Measurements from ENCODE around the gene PFKFB3.
A peak's percentile ranks its signal among the peaks of the same experiment; 100 is the strongest.
"Not testable (repeated sequence)": the region's sequence is repeated elsewhere in the genome, so short reads cannot be mapped to it uniquely, and the experiment has no call there.

The PFKFB3 gene

DNA sequence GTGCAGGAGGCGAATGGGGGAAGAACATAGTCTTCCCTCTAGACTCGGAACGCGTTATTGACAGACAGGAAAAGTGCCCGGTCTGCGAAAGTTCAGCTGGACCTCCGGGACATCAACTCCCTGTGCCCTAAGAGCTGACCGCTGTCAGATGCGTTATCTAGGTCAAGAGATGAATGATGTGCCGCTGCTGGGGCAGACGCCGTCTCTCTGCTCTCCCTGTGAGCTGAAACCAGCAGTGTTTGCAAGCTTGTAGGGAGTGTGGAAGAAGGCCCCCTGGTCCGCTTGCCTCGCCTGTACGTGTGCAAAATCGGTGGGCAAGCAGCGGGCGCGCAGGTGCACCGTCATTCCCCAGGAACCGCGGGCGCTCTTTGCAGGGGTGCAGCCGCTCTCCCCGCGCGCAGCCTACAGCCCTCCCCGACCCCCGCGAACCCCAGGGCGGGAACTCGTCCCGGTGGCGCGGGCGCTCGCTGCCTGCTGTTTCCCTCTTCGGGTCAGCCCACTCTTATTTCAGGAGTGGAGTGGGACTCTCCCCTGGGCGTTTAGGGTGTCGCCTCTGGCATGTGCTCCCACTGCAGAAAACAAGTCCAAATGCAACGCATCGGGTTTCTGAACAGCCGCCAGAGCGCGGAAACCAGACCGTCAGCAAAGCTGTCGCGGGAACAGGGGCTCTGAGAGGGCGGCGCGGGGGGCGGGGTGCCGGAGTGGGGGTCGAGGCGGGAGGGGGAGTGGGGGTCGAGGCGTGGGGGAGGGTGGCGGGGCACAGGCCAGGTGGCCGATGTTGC lies 1.8 kb upstream of the PFKFB3 start:
- Histone ChIP-seq H3K4me1 (peaks cover 46% of the 10 kb centered on the region), H3K36me3 (no peaks in the 10 kb centered on the region), H3K4me3 (peak overlapping the region; percentile 88), H3K9me3 (no peaks in the 10 kb centered on the region), H3K4me2 (peak overlapping the region; percentile 98), H3K27me3 (peaks cover 27% of the 10 kb centered on the region; the same call in 1 of the 2 replicates), H3K9ac (peak overlapping the region; percentile 67), H4K20me1 (peaks cover 91% of the 10 kb centered on the region), H3K27ac (no peak overlapping the region)
- TF ChIP-seq Cebpa-rat (IDR thresholded peaks at IDR 0.05) = no peak

DNA sequence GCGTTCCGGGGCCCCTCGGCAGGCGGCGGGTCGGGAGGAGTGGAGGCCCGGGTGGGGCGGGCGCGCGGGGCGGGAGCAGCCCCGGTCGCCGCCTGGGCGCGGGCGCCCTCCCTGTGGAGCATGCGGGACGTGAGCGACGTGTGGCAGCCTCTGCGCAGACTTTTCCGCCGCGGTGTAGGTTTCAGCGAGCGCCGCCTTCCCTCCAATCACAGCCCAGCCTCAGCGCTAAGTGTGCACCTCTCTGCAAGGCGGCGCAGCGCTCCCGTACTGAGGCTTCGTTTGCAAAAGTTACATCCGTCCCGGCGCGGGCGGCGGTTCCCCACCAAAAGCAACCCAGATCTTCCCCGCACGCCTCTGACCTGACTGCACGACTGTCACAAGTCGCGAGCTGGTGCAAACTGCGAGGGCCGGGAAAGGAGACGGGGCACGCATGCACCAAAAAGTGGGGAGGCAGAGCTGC lies 1.2 kb upstream of the PFKFB3 start:
- H3K9ac ChIP-seq = peak overlapping the region; percentile 60
- H3K4me3 ChIP-seq = peak overlapping the region; percentile 88
- no peaks in the 10 kb centered on the region for H3K9me3 ChIP-seq
- TF ChIP-seq Cebpa-rat (IDR thresholded peaks at IDR 0.05) = no peak
- H4K20me1 ChIP-seq = peaks cover 85% of the 10 kb centered on the region
- peaks cover 27% of the 10 kb centered on the region; the same call in 1 of the 2 replicates for H3K27me3 ChIP-seq
- no peaks in the 10 kb centered on the region for H3K36me3 ChIP-seq
- H3K4me2 ChIP-seq = peak overlapping the region; percentile 98
- peaks cover 44% of the 10 kb centered on the region for H3K4me1 ChIP-seq
- no peak overlapping the region for H3K27ac ChIP-seq

DNA sequence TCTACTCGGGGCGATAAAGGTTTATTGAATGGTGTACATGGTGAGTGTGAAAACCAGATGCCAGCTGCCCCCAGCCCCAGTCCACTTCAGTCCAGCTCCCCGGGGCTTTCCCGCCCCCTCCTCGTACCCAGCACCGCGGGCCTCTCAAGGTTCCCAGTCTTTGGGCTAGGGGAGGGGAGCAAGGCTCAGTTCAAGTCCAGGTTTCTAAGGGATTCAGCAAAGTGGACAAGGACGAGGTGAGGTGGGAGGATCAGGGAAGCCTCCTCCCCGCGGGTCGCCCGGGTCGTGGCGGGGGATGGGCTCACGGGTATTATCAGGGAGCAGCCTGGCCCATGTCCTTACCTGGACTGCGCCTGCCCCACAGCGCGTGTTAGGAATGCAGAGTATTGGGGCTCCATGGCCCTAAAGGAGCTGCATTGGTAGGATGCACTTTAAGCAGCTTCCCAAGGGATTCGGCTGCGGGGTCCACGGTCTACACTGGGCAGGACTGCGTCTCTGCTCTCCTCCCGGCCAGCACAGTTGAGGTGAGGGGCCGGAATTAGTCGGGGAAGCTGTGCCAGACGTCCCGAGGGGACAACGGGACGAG lies 541 bp upstream of the PFKFB3 start:
- peak overlapping the region; percentile 60 for H3K9ac ChIP-seq

DNA sequence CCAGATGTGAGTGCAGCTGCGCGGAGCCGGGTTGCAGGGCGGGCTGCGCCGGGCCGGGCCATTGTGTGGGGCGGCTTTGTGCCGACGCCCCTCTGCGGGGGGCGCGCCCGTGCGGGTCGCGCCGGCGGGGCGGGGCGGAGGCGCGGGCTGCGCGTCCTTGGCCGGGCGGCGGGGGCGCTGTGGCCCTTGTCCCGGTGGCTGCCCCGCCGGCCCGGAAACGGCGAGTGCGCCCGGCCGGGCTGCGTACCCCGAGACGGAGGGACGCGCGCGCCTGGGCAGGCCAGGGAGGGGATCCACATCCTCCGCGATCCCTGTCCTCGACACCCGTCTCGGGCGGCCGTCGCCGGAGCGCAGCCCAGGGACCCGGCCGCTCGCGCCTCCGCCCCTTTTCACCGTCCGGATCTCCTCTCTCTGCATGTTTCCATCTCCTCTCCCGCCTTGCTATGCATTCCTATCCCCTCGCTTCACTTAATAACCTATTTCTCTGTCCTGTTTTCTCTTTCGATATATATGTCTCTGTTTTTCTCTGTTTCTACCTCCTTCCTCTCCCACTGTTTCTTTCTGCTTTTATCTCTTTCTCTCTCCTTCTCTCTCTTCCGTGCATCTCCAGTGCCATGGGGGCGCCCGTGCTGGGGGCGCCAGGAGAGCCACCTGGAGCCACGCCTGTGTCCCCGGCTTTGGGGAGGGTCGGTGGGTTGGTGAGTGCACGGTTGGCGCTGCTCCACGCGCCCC lies 765 bp downstream of the PFKFB3 start:
- H3K4me2 ChIP-seq = peak overlapping the region; percentile 98
- H3K27ac ChIP-seq = peak overlapping the region; percentile 79
- H3K4me1 ChIP-seq = peaks cover 57% of the 10 kb centered on the region
- H3K36me3 ChIP-seq = peaks cover 4% of the 10 kb centered on the region; the same call in 1 of the 2 replicates
- H3K4me3 ChIP-seq = peak overlapping the region; percentile 88
- peaks cover 27% of the 10 kb centered on the region; the same call in 1 of the 2 replicates for H3K27me3 ChIP-seq
- H4K20me1 ChIP-seq = peaks cover 81% of the 10 kb centered on the region
- no peak for TF ChIP-seq Cebpa-rat (IDR thresholded peaks at IDR 0.05)
- H3K9me3 ChIP-seq = no peaks in the 10 kb centered on the region
- peak overlapping the region; percentile 78 for H3K9ac ChIP-seq

More for the DNA sequence above, 541 bp upstream of the PFKFB3 start:
- Histone ChIP-seq H3K4me2 (peak overlapping the region; percentile 98), H3K36me3 (peaks cover under 1% of the 10 kb centered on the region; the same call in 1 of the 2 replicates), H3K9me3 (no peaks in the 10 kb centered on the region), H4K20me1 (peaks cover 81% of the 10 kb centered on the region), H3K4me3 (peak overlapping the region; percentile 88), H3K4me1 (peaks cover 44% of the 10 kb centered on the region), H3K27me3 (peaks cover 27% of the 10 kb centered on the region; the same call in 1 of the 2 replicates), H3K27ac (no peak overlapping the region)
- no peak for TF ChIP-seq Cebpa-rat (IDR thresholded peaks at IDR 0.05)

DNA sequence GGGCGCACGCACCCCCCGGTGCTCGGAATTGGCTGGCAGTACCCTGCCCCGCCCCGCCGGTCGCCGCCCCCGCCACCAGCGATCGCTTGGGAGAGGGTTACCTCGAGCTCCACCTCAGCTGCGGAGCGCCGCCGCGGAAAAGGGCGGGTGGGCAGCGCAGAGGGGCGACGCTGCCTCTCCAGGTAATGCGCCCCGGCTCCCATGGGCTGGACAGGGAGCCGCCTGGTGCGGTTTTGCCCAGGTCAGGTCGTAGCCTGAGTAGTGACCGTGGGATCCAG lies 1.3 kb downstream of the PFKFB3 start:
- Histone ChIP-seq H3K27me3 (peaks cover 27% of the 10 kb centered on the region; the same call in 1 of the 2 replicates), H3K4me2 (peak overlapping the region; percentile 98), H3K36me3 (peaks cover 4% of the 10 kb centered on the region; the same call in 1 of the 2 replicates), H3K4me3 (peak overlapping the region; percentile 88), H3K4me1 (peaks cover 62% of the 10 kb centered on the region), H3K9ac (peak overlapping the region; percentile 78), H3K27ac (peak overlapping the region; percentile 79), H4K20me1 (peaks cover 81% of the 10 kb centered on the region), H3K9me3 (no peaks in the 10 kb centered on the region)
- no peak for TF ChIP-seq Cebpa-rat (IDR thresholded peaks at IDR 0.05)

DNA sequence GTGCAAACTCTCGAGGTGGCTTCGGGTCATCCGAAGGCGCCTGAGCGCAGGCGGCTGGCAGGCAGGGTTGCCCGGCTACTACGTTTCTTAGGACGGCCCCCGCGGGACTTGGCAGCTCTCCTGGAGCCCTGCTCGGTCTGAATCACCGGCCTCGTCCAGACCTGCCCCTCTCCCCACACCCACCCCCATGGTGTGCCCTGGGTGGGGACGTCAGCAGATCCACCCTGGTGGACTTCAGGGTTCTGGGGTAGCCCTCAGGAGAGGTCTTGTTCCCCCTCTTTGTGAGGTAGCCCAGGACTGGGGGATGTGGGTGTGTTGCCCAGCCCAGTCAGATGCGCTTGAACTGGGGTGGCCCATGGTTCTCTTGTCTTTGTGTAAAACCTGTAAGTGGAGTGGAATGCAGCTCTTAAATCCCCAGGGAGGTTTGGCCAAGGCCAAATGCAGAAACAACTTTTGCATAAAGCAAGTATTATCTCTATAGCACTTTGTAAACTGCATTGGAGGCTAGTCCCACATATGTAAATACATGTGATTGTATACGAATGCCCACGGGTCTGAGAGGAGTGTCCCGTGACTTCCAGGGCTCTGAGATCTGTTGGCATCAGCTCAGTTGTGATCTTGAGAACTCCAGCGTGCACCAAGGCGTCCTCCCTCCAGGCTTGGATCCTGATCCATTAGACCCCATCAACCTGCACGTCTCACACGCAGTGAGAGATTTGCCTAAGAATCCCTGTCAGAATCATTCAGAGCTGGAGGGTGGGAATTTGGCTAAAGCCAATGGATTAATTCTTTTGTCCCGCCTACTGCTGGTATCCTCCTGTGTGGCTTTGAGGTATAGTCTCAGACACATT lies 1.8 kb downstream of the PFKFB3 start:
- Histone ChIP-seq H3K9me3 (no peaks in the 10 kb centered on the region), H3K27me3 (peaks cover 26% of the 10 kb centered on the region; the same call in 1 of the 2 replicates), H4K20me1 (peaks cover 81% of the 10 kb centered on the region), H3K36me3 (peaks cover 4% of the 10 kb centered on the region; the same call in 1 of the 2 replicates), H3K4me1 (peaks cover 63% of the 10 kb centered on the region), H3K4me3 (peak overlapping the region; percentile 88), H3K9ac (peak overlapping the region; percentile 78), H3K4me2 (peak overlapping the region; percentile 98), H3K27ac (peak overlapping the region; percentile 79)
- no peak for TF ChIP-seq Cebpa-rat (IDR thresholded peaks at IDR 0.05)

DNA sequence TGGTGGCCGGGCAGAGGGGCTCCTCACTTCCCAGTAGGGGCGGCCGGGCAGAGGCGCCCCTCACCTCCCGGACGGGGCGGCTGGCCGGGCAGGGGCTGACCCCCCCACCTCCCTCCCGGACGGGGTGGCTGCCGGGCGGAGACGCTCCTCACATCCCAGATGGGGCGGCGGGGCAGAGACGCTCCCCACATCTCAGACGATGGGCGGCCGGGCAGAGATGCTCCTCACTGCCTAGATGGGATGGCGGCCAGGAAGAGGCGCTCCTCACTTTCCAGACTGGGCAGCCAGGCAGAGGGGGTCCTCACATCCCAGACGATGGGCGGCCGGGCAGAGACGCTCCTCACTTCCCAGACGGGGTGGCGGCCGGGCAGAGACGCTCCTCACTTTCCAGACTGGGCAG lies 3.8 kb downstream of the PFKFB3 start:
- Histone ChIP-seq H3K27me3 (peaks cover 10% of the 10 kb centered on the region; the same call in 1 of the 2 replicates), H4K20me1 (peaks cover 78% of the 10 kb centered on the region), H3K4me1 (peaks cover 63% of the 10 kb centered on the region)
- H3K4me2 ChIP-seq, H3K4me3 ChIP-seq, H3K9ac ChIP-seq, H3K9me3 ChIP-seq, H3K27ac ChIP-seq, H3K36me3 ChIP-seq: not testable (repeated sequence)

DNA sequence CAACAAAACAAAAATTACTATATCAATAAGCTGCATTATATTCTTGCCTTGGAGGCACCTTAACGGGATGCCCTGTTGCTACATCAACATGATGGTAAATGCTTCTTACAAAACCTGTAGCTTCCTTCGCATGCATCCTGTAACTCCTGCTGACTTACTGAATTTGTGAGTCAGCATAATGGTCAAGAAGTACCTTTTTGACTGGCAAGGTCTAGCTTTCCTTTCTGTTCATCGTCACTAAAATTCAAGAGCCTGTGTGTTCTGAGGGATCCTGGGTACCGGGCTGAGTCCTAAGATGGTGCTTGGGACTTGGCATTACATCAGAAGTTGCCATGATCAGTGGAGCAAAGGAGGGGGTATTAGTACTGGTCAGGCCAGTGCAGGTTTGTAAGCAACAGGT lies 4.9 kb downstream of the PFKFB3 start:
- Histone ChIP-seq H3K9me3 (no peaks in the 10 kb centered on the region), H3K4me3 (no peak overlapping the region), H3K27ac (no peak overlapping the region), H3K36me3 (peaks cover 17% of the 10 kb centered on the region), H3K4me1 (peaks cover 67% of the 10 kb centered on the region), H3K27me3 (no peaks in the 10 kb centered on the region), H3K9ac (no peak overlapping the region), H4K20me1 (peaks cover 80% of the 10 kb centered on the region), H3K4me2 (peak overlapping the region; percentile 72)
- TF ChIP-seq Cebpa-rat (IDR thresholded peaks at IDR 0.05) = no peak

DNA sequence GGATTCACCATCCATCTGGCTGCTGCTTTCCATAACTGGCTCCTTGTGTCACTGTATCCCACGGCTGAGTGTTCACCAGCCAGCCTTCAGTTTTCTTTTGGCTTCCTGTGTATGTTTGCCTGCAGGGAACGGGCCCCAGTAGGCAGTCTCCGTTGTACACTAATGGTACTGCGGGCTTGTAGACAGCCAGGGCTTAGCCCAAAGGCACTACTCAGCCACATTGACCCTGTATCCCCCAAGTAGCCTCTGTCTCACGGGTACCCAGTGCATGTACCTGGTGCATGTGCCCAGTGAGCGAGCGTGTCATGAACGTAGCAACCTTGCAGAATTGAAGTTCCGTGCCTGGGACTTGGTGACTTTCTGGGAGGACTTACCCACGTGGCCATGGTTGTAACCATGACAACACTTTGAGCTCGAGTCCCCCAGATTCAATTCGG lies 6.1 kb downstream of the PFKFB3 start:
- H3K4me1 ChIP-seq = peaks cover 78% of the 10 kb centered on the region
- H3K4me3 ChIP-seq = no peak overlapping the region
- H3K27ac ChIP-seq = no peak overlapping the region
- peak overlapping the region; percentile 28; the same call in 1 of the 2 replicates for H3K9ac ChIP-seq
- no peaks in the 10 kb centered on the region for H3K27me3 ChIP-seq
- H3K4me2 ChIP-seq = peak overlapping the region; percentile 72
- H3K9me3 ChIP-seq = no peaks in the 10 kb centered on the region
- peaks cover 80% of the 10 kb centered on the region for H4K20me1 ChIP-seq
- H3K36me3 ChIP-seq = peaks cover 28% of the 10 kb centered on the region
- TF ChIP-seq Cebpa-rat (IDR thresholded peaks at IDR 0.05) = no peak

All from BLaER1 (cell line).